Measurements from ENCODE around the gene IRF1. TPM values are rescaled to one million over a fixed set of nuclear protein-coding genes. Genes with fewer than 3 reads are reported as not detected.

The IRF1 gene
- total RNA-seq, 1 donor: 24.6 TPM

DNA sequence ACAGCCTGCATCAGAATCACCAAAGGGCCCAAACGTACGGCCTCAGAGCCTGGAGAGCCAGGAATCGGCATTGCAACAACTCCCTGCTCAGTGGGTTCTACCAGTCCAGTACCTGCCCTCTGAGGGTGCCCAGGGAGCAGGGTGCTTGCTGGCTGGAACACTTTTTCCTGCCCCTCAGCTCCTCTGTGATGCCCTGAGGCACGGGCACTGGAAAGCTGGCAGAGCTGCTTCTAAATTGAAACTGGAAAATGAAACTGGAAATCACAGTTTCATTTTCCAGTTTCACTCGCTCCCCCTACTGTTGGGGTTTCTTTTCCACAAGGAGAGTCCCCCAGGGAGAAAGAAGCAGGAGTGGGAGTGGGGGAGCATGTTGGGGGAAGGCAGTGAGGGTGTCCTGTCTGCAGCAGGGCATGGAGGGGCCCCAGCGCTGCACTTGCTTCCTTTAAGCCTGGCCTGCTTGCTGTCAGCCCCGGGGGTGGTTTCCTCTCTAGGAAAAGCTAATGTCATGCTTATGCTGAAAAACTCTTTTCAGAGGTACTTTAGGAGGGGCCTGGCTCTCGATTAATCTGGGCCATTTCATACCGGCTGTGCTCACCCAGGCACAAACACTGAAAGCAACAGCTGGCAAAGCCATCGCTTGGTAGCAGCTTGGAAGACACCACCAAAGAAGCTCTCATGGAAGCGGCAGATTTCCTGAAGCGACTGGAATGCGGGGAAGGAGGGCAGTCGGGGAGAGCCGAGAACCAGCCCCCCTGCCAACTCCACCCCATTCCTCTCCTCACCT, 26.2 kb downstream of the IRF1 start:
- TF ChIP-seq, protein P1, sequence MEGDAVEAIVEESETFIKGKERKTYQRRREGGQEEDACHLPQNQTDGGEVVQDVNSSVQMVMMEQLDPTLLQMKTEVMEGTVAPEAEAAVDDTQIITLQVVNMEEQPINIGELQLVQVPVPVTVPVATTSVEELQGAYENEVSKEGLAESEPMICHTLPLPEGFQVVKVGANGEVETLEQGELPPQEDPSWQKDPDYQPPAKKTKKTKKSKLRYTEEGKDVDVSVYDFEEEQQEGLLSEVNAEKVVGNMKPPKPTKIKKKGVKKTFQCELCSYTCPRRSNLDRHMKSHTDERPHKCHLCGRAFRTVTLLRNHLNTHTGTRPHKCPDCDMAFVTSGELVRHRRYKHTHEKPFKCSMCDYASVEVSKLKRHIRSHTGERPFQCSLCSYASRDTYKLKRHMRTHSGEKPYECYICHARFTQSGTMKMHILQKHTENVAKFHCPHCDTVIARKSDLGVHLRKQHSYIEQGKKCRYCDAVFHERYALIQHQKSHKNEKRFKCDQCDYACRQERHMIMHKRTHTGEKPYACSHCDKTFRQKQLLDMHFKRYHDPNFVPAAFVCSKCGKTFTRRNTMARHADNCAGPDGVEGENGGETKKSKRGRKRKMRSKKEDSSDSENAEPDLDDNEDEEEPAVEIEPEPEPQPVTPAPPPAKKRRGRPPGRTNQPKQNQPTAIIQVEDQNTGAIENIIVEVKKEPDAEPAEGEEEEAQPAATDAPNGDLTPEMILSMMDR (IDR thresholded peaks at IDR 0.05; ENCODE audit: insufficient read depth, low read length): no peak
- H3K4me3 ChIP-seq (ENCODE audit: low read depth, low read length): no peak overlapping the region
- no peak for DNase-seq (ENCODE audit: low read depth)

DNA sequence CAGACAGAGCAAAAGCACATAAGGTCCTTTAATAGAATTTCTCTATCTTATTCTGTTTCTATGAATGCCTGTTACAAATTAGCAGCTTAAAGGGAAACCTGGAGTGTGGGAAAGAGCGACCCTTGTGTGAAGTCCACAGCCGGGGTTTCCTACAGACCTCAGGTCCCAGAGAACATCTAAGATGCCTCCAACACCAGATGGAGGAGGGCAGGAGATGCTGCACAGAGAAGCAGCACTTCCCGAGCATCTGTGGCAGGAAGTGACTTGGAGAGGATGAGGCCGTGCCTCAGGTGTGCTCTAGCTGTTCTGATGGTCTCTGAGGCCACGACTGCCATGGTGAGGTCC, 26.8 kb downstream of the IRF1 start:
- no peak for DNase-seq (ENCODE audit: low read depth)
- no peak overlapping the region for H3K4me3 ChIP-seq (ENCODE audit: low read depth, low read length)

DNA sequence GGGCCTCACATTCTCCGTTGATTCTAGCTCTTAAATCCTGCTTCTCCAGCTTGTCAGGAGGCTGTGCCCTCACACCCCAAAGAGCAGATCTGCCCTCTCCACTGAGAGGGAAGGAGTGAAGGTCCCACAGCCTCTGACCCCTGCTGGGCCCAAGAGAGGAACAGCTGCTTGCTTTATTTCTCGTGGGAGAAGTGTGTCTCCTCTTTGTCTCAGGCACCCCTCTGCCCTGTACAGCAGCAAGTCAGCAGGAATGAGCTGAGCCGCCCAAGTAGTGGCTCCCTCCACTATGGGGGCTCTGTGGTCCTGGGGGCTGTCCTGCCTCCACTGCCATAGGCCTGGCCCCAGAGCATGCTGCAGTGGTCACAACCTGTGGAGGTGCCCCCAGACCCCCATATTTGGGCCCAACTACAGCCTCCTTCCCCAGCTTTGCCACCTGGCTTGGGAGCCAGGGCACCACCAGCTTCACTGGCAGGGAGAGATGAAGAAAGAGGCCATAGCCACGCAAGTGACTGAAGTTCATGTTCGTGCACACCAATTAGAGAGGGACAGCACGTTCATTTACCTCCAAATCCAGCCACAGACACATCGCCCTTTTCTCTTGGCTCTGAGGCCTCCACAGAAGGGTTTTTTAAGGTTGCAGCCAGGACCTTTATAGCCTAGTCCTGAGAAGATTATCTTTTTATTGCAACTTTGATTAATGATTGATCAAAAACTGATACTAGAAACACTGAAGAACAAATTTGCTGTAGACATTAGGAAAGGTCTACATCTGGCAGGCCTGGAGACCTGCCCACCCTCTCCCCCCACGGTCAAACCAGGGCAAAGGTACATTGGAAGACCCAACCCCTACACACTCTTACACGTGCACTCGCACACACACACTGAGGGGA, 27.5 kb downstream of the IRF1 start:
- TF ChIP-seq, protein P1 (IDR thresholded peaks at IDR 0.05; ENCODE audit: insufficient read depth, low read length): no peak
- no peak for DNase-seq (ENCODE audit: low read depth)
- H3K4me3 ChIP-seq (ENCODE audit: low read depth, low read length): no peak overlapping the region

More for the DNA sequence above, 26.8 kb downstream of the IRF1 start:
- TF ChIP-seq, protein P1 (IDR thresholded peaks at IDR 0.05; ENCODE audit: insufficient read depth, low read length): no peak

DNA sequence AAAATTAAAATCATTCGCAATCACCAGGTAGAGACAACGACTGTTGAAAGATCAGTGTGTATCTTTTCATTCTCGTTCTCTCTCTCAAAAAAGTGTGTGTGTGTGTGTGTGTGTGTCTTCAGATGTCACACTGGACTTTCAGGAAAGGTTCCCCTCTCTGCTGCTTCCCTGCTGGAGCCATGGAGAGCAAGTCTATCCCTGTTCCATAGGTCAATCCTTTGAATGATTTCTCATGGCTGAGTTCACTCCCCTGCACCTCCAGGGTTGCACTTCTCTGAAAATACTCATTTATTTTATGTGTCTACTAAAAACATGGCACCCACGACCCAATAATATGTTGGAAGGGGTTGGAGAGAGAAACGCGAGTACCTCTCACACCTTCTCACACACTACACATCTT, 28.2 kb downstream of the IRF1 start:
- no peak for DNase-seq (ENCODE audit: low read depth)
- H3K4me3 ChIP-seq (ENCODE audit: low read depth, low read length): no peak overlapping the region
- TF ChIP-seq, protein P1 (IDR thresholded peaks at IDR 0.05; ENCODE audit: insufficient read depth, low read length): no peak

DNA sequence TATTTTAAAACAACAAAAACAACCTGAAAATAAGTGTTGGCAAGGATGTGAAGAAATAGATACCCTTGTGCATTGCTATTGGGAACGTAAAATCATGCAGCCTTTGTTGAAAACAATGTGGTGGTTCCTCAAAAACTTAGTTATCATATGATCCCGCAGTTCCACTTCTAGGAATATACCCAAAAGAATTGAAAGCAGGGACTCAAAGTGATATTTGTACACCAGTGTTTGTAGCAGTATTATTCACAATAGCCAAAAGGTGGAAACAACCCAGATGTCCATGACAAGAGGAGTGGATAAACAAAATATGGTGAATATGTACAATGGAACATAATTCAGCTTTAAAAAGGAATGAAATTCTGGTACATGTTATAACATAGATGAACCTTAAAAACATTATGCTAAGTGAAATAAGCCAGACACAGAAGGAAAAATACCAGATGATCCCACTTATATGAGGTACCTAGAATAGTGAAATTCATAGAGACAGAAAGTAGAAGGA, 29.0 kb downstream of the IRF1 start:
- no peak overlapping the region for H3K4me3 ChIP-seq (ENCODE audit: low read depth, low read length)
- DNase-seq (ENCODE audit: low read depth): no peak
- TF ChIP-seq, protein P1 (IDR thresholded peaks at IDR 0.05; ENCODE audit: insufficient read depth, low read length): no peak

DNA sequence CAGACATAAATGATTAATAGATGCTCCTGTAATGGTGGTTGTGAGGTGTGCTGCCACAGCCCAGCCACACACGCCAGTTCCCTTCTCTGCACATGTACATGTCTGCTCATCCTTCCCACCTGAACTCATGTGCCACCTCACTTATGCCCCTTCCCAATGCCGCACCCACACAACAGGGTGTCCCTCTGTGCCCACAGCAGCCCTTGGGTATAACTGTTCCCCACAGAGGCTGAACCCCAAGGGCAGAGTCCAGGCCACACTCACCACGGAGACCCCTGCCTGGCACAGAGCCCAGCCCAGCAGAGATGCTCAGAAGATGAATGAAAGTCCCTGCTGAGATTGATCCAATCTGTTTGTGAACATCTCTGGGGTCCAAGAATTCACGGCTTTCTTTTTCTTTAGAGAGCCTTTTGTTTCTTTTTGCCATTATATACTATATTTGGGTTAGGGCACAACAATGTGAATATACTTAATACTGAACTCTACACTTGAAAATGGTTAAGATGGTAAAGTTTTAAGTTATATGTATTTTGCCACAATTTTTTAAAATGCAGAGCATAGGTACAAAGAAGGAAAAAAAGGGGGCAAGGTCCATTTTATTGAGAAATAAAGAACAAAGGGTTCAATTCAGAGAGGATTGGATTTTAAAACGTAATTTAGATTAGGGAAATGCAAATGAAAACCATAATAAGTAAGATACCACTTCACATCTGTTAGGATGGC, 29.6 kb downstream of the IRF1 start:
- TF ChIP-seq, protein P1 (IDR thresholded peaks at IDR 0.05; ENCODE audit: insufficient read depth, low read length): no peak
- DNase-seq (ENCODE audit: low read depth): no peak
- no peak overlapping the region for H3K4me3 ChIP-seq (ENCODE audit: low read depth, low read length)
